ENCODE data around the gene APOF.
"Not testable (repeated sequence)": the region's sequence is repeated elsewhere in the genome, so short reads cannot be mapped to it uniquely, and the experiment has no call there.

The APOF gene

DNA sequence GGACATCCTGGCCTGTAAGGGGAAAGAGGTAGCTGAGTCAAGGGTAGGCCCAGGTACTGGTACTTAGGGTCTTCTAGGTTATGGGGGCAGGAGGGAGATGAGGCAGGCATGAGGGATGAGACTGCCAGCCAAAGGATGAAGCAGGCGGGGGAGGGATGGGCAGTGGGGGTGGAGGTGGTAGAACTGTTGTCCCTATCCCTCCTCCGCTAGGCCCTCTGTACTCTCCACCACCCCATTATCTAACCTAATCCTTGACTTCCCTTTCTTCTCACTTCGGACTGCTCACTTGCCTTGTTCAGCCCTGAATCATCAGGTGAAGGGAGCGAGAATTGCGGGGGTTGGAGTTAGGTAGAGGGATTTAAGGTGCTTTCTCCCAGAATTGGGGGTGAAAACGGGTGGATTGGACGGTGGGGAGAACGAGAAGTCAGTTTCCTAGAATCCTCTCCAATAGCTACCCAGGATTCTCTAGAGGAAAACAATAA lies 29.4 kb downstream of the APOF start:
- DNase-seq (ENCODE audit: low spot score) (no peak), FAIRE-seq (no peak)

DNA sequence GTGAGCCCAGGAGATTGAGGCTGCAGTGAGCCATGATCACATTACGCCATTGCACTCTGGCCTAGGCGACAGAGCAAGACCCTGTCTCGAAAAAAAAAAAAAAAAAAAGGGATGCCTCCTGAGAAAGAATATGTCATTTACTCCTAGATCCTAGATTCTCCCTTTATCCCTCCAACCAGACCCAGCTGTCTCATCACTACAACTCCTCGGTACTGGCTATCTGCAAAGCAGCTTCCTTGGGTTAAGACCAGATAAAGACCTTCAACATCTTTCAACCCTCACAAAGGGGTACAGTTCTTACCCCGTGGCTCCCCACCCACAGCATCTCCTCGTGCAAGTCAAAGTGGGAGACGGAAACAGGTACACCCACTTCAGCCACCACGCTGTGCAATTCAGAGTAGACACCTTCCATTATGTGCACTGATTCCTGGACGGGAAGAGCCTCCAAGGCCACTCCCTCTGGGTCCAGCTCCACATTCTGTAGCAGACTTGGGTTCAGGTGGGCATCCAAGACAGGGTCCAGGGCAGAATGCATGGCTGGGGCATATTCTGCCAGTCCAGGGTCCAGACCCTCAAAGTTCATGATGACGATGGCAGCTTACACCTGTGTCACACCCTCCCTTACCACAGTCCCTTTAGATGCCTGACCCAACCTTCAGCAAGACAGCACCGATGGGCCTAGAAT lies 30.0 kb downstream of the APOF start:
- FAIRE-seq (no peak), DNase-seq (ENCODE audit: low spot score) (no peak)

DNA sequence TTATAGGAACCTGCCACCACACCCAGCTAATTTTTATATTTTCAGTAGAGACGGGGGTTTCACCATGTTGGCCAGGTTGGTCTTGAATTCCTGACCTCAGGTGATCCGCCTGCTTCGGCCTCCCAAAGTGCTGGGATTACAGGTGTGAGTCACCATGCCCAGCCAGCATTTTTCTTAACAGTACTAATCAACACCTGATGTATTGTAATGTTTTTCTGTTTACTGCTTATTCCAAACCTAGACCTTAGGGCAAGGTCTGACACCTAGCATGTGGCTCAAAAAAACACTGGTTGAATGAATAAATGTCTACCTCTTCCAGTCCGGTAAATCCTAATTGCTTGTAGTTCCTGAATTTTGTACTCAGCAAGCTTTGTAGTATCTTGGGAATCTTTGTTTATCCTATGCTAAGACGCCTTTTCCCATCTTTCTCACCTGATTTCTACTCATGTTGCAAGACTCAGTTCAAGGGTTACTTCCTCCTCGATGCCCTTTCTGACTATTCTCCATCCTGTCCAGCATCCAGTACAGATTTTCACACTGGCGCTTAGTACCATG lies 31.6 kb downstream of the APOF start:
- FAIRE-seq (no peak), DNase-seq (ENCODE audit: low spot score) (no peak)

DNA sequence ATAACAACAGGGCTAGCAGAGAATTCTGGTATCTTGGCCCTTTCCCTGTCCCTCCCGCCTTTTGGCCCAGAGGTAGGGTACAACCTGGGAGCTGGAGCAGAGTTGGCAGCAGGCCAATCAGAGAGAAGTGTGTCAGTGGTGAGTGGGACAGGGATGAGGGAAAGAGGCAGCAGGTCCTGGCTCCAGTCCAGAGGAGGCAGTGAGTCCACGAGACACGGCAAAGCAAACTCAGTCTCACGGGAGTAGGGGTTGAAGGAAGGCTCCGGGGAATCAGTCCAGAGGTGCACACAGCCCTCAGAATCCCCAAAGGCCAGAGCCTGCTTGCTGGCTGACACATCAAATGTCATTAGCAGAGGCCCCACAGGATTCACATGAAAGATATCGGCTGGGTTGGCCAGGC lies 36.1 kb downstream of the APOF start:
- FAIRE-seq, result no peak
- DNase-seq (ENCODE audit: low spot score), result no peak

DNA sequence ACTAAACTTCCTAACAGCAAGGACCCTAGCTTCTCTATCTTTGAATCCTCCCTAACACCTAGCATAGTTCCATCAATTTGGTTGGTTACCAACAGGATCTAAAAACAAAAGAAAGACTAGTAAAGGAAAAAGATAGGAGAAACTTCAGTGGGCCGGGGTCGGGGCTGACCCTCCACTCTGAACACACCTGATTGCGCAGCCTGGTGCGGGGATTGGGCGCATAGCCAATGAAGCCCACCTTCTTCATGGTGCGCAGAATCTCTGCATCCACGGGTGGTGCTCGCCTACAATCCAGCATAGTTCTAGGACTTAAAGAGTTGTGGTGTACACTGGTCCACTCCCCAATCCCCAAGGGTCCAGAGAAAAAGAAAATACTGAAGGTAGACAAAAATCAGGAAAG lies 36.5 kb downstream of the APOF start:
- DNase-seq (ENCODE audit: low spot score) (no peak), FAIRE-seq (no peak)

DNA sequence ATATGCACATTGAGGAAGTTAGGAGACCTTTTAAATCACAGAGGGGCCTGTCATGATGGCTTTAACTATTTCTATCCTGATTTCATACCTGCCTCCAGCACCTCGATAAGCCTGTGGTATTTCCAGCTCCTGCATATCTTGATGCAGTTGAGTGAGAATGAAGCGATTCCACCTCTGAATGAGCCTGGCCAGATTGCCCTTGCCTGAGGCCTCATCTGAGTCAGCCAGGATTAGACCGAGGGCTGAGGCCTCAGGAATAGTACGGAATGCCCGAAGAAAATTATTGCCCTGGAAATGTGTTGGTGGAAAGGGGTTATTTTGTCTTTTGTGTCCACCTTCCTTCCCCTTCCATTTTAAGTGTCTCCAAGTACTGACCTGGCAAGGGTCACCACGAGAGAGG lies 38.5 kb downstream of the APOF start:
- FAIRE-seq (no peak), DNase-seq (ENCODE audit: low spot score) (no peak)

DNA sequence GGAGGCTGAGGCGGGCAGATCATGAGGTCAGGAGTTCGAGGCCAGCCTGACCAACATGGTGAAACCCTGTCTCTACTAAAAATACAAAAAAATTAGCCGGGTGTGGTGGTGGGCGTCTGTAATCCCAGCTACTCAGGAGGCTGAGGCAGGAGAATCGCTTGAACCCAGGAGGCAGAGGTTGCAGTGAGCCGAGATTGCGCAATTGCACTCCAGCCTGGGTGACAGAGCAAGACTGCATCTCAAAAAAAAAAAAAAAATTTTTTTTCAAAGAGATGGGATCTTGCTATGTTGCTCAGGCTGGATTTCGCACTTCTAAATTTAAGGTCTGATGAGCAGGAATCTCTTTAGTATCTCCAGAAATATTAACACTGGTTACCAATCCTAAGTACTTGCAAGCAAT lies 41.0 kb downstream of the APOF start:
- FAIRE-seq, result not testable (repeated sequence)

DNA sequence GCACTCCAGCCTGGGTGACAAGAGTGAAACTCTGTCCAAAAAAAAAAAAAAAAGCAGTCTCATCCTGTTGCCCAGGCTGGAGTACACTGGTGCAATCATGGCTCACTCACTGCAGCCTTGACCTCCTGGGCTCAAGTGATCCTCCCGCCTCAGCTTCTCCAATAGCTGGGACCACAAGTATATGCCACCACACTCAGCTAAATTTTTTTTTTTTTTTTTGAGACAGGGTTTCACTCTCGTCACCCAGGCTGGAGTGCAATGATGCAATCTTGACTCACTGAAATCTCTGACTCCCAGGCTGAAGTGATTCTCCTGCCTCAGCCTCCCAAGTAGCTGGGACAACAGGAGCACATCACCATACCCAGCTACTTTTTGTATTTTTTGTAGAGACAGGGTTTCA lies 41.6 kb downstream of the APOF start:
- FAIRE-seq (no peak), DNase-seq (ENCODE audit: low spot score) (no peak)

More for the DNA sequence above, 41.0 kb downstream of the APOF start:
- DNase-seq (ENCODE audit: low spot score), result not testable (repeated sequence)

DNA sequence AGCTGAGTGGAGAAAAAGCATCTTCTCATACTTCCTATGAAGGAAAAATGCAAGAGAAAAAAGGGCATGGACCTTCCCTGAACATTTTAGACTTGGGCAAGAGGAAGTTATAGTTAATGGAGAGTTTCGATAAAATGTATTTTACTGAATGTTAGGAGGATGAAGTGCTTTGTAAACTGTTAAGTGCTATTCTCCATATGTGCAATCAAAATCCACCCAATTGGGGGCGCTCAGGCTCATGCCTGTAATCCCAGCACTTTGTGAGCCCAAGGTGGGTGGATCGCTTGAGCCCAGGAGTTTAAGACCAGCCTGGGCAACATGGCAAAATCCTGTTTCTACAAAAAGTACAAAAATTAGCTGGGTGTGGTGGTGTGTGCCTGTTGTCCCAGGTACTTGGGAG lies 45.0 kb downstream of the APOF start:
- FAIRE-seq (no peak), DNase-seq (ENCODE audit: low spot score) (no peak)

DNA sequence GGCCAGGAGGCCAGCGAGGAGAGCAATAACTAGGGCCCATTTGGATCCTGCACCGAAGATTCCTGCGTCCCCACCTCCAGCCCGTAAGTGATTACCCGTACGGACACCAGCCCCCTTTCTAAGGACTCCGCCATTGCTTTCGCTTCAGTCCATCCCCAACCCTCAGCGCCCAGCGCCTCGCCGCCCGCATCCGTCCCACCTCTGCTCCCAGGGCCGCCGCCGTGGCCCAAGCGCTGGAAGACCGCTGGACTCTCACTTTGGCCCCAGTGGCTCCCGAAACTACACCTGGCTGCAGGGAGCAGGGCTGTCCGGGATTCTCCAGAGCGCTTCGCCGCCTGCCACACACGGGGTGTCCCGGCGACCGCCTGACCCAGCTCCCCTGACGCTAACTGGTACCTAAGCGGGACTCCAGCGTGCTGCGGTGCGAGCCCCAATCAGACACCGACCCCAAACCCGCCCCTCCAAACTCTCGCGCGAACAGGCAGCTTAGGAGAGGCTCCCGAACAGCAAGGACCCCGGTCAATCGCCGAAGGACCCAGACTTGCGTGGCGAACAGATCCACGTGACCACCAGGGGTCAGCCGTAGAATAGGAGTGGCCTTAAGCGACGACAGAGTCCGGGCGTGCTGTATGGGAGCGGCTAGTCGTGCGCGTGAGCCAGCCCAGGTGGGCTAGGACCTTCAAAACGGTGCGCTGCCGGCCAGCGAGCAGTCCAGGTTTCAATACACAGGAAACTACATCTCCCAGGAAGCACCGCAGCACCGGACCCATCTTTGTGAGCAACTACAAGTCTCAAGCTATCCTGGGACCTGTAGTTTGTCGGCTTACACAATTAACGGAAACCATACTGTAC lies 46.8 kb downstream of the APOF start, which contains the start of gene CNPY2:
TSS of gene CNPY2 (minus strand) at position 367 of the 852 bp plus-strand sequence. CDS start 771 bp downstream, outside the sequence.
- peak; percentile 81 for FAIRE-seq

DNA sequence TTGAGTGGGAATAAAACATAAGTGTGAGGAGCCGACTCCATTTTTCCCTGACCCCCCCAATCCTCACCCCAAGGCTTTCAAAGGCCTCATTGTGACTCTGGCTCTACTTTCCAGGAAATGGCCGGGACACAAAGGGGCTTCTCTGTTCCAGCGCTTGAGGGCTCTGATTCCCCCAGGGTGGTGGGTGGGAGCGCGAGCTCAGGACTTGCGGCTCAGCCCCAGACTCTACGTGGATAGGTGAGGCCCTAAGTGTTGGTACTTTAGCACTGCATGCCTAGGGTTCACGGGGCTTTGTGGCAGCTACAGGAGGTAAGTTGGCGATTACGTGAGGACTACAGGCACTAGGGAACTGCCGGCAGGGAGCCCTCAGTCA lies 47.4 kb downstream of the APOF start:
- DNase-seq (ENCODE audit: low spot score), result no peak

More for the DNA sequence above, 46.8 kb downstream of the APOF start, which contains the start of gene CNPY2:
- peak; percentile 97 for DNase-seq (ENCODE audit: low spot score)

DNA sequence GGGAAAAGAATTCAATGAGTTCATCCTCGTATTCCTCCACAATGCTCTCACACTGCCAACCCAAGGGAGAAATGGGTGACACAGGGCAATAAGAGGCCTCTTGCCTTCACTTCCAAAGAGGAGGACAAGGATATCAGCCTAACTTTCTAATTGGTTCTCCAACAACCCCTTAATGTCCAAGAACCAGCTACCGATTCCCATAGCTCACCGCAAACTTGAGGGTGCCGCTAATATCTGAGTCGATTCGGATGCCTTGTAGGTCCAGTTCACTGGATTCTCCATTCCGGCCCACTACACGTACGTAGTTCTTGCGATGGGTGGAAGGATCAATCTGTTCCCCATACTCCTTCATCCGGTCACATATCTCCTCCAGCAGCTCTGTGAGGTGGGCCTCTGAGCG lies 51.7 kb downstream of the APOF start:
- DNase-seq (ENCODE audit: low spot score) (no peak), FAIRE-seq (no peak)

More for the DNA sequence above, 47.4 kb downstream of the APOF start:
- FAIRE-seq, result no peak

All from RCC 7860 (cell line).